ENCODE results near the gene TMPRSS11F. TPM values are rescaled to one million over a fixed set of nuclear protein-coding genes. Genes with fewer than 3 reads are reported as not detected.

TMPRSS11F gene
- total RNA-seq, 2 donors from 2014 or later, result not detected

DNA sequence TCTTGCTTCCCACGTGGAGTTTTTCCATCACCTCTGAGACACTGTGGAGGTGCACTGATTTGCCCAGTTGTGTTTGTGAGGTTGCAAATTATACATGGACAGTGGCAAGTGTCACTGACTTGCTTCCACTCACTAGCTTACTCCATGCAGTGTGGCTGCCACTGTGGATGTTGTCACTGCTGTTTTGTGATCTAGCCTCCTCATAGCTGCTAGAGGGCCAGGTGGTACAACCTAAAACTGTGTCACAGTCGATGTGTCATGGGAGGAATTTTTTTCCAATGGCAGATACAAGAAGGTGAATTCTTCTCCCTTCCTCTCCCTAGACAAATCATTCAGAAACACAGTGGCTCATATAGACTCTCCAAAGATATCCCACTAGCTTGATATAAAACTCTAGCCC is 37.5 kb upstream of the TMPRSS11F start:
- H3K4me3 ChIP-seq, result no peak overlapping the region
- no peaks in the 10 kb centered on the region for H3K36me3 ChIP-seq
- DNase-seq (ENCODE audit: low spot score), result no peak
- H3K9me3 ChIP-seq, result no peaks in the 10 kb centered on the region
- H3K27me3 ChIP-seq, result no peaks in the 10 kb centered on the region
- H3K27ac ChIP-seq, result no peak overlapping the region
- no peaks in the 10 kb centered on the region for H3K4me1 ChIP-seq
- TF ChIP-seq CTCF (IDR thresholded peaks at IDR 0.05), result no peak

- Histone ChIP-seq H3K36me3 (no peaks in the 10 kb centered on the region), H3K27ac (no peak overlapping the region)
- DNase-seq (ENCODE audit: low spot score), result no peak
Measured at GRCh38 chr4:68163754-68164153, 34.1 kb upstream of the TMPRSS11F start.

GRCh38 chr4:68162196-68162595 is 32.5 kb upstream of the TMPRSS11F start:
- no peak for DNase-seq (ENCODE audit: low spot score)
- TF ChIP-seq CTCF (IDR thresholded peaks at IDR 0.05), result no peak
- no peak overlapping the region for H3K4me3 ChIP-seq
- H3K36me3 ChIP-seq, result no peaks in the 10 kb centered on the region
- H3K27ac ChIP-seq, result no peak overlapping the region
- no peaks in the 10 kb centered on the region for H3K9me3 ChIP-seq
- H3K4me1 ChIP-seq, result no peaks in the 10 kb centered on the region
- H3K27me3 ChIP-seq, result no peaks in the 10 kb centered on the region

More at GRCh38 chr4:68163754-68164153, 34.1 kb upstream of the TMPRSS11F start:
- no peaks in the 10 kb centered on the region for H3K27me3 ChIP-seq
- no peak for TF ChIP-seq CTCF (IDR thresholded peaks at IDR 0.05)
- H3K4me1 ChIP-seq, result no peaks in the 10 kb centered on the region
- no peak overlapping the region for H3K4me3 ChIP-seq
- no peaks in the 10 kb centered on the region for H3K9me3 ChIP-seq

- Histone ChIP-seq H3K27ac (no peak overlapping the region), H3K4me1 (no peaks in the 10 kb centered on the region), H3K36me3 (no peaks in the 10 kb centered on the region), H3K27me3 (no peaks in the 10 kb centered on the region), H3K4me3 (no peak overlapping the region), H3K9me3 (no peaks in the 10 kb centered on the region)
- TF ChIP-seq CTCF (IDR thresholded peaks at IDR 0.05), result no peak
- no peak for DNase-seq (ENCODE audit: low spot score)
Measured at GRCh38 chr4:68152411-68152810, 22.7 kb upstream of the TMPRSS11F start.

GRCh38 chr4:68148800-68149685 is 19.4 kb upstream of the TMPRSS11F start:
- Histone ChIP-seq H3K4me1 (no peaks in the 10 kb centered on the region), H3K4me3 (no peak overlapping the region), H3K9me3 (no peaks in the 10 kb centered on the region), H3K27ac (no peak overlapping the region), H3K36me3 (no peaks in the 10 kb centered on the region), H3K27me3 (no peaks in the 10 kb centered on the region)
- TF ChIP-seq CTCF (IDR thresholded peaks at IDR 0.05), result no peak
- no peak for DNase-seq (ENCODE audit: low spot score)
